UCSD-AML1 (cell line): Measurements from ENCODE around the gene SRD5A2.

Experiments used
- DNase-seq: peaks from one replicate; lab custom pipeline; 2025; ENCODE audit not compliant: unreplicated experiment; lab: John Stamatoyannopoulos, UW

The SRD5A2 gene

DNA sequence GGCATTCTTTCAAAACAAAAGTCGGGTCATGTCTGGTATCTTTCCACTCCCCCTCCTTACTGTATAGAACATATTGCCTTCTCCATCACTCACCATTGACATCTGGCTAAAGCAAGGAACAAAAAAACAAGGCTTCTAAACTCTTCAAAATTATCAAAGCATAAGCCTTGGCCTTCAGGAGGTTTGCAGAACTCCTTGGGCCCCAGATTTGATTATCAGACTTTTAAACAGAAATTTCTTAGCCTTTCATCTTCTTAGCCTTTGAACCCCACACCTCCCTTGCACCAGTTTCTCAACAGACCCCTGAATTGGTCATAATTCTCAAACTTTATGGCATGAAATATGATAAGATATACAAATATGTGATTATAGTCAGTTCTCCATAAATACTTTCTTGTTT lies 106.4 kb downstream of the SRD5A2 start:
- no peak for DNase-seq
